Activated naive CD8-positive, alpha-beta T cell (primary cell): Measurements from ENCODE around the gene TRIP4.

Experiments
- H3K27ac Mint-ChIP-seq: one replicate; pipeline ENCODE4 v1.8.0; 2021; ENCODE audit warnings: mixed read lengths
- H3K27me3 Mint-ChIP-seq: one replicate; pipeline ENCODE4 v1.8.0; 2021; ENCODE audit warnings: mixed read lengths
- H3K36me3 Mint-ChIP-seq: one replicate; pipeline ENCODE4 v1.8.0; 2021; ENCODE audit warnings: mixed read lengths
- H3K4me1 Mint-ChIP-seq: one replicate; pipeline ENCODE4 v1.8.0; 2021; ENCODE audit warnings: low read depth, mixed read lengths
- H3K4me3 Mint-ChIP-seq: one replicate; pipeline ENCODE4 v1.8.0; 2021; ENCODE audit warnings: mild to moderate bottlenecking, mixed read lengths
- H3K9me3 Mint-ChIP-seq: one replicate; pipeline ENCODE4 v1.8.0; 2021; ENCODE audit warnings: low read depth, mixed read lengths

TRIP4 gene

GRCh38 chr15:64422697-64423096 lies 35.1 kb downstream of the TRIP4 start:
- H3K27ac Mint-ChIP-seq, result no peak overlapping the region
- H3K36me3 Mint-ChIP-seq, result peaks cover 6% of the 10 kb centered on the region
- H3K4me3 Mint-ChIP-seq, result no peak overlapping the region
- no peaks in the 10 kb centered on the region for H3K9me3 Mint-ChIP-seq
- no peaks in the 10 kb centered on the region for H3K27me3 Mint-ChIP-seq
- peaks cover 14% of the 10 kb centered on the region for H3K4me1 Mint-ChIP-seq

- H3K27ac Mint-ChIP-seq, result no peak overlapping the region
Observed at GRCh38 chr15:64423970-64424369, 36.3 kb downstream of the TRIP4 start.

GRCh38 chr15:64425221-64425620 lies 37.6 kb downstream of the TRIP4 start:
- H3K27me3 Mint-ChIP-seq, result no peaks in the 10 kb centered on the region
- peak overlapping the region; percentile 64 for H3K27ac Mint-ChIP-seq
- H3K4me3 Mint-ChIP-seq, result no peak overlapping the region
- H3K9me3 Mint-ChIP-seq, result no peaks in the 10 kb centered on the region
- peaks cover 3% of the 10 kb centered on the region for H3K36me3 Mint-ChIP-seq
- H3K4me1 Mint-ChIP-seq, result peaks cover 33% of the 10 kb centered on the region

More at GRCh38 chr15:64423970-64424369, 36.3 kb downstream of the TRIP4 start:
- Mint-ChIP-seq H3K36me3 (peaks cover 3% of the 10 kb centered on the region), H3K4me1 (peaks cover 22% of the 10 kb centered on the region), H3K4me3 (no peak overlapping the region), H3K27me3 (no peaks in the 10 kb centered on the region), H3K9me3 (no peaks in the 10 kb centered on the region)

- no peaks in the 10 kb centered on the region for H3K9me3 Mint-ChIP-seq
- H3K27ac Mint-ChIP-seq, result peak overlapping the region; percentile 78
- H3K4me3 Mint-ChIP-seq, result peak overlapping the region; percentile 17
- H3K27me3 Mint-ChIP-seq, result no peaks in the 10 kb centered on the region
- H3K4me1 Mint-ChIP-seq, result peaks cover 44% of the 10 kb centered on the region
- peaks cover 5% of the 10 kb centered on the region for H3K36me3 Mint-ChIP-seq
Observed at GRCh38 chr15:64426845-64427465, 39.3 kb downstream of the TRIP4 start.

GRCh38 chr15:64429448-64429847 lies 41.8 kb downstream of the TRIP4 start:
- peaks cover 5% of the 10 kb centered on the region for H3K36me3 Mint-ChIP-seq
- no peaks in the 10 kb centered on the region for H3K9me3 Mint-ChIP-seq
- peak overlapping the region; percentile 92 for H3K27ac Mint-ChIP-seq
- H3K27me3 Mint-ChIP-seq, result no peaks in the 10 kb centered on the region
- H3K4me3 Mint-ChIP-seq, result peak overlapping the region; percentile 77
- peaks cover 45% of the 10 kb centered on the region for H3K4me1 Mint-ChIP-seq

GRCh38 chr15:64430000-64430735 lies 42.5 kb downstream of the TRIP4 start:
- Mint-ChIP-seq H3K36me3 (peaks cover 5% of the 10 kb centered on the region), H3K9me3 (no peaks in the 10 kb centered on the region), H3K4me3 (peak overlapping the region; percentile 77), H3K4me1 (peaks cover 46% of the 10 kb centered on the region), H3K27ac (peak overlapping the region; percentile 92), H3K27me3 (no peaks in the 10 kb centered on the region)

- H3K4me1 Mint-ChIP-seq, result peaks cover 45% of the 10 kb centered on the region
- no peaks in the 10 kb centered on the region for H3K9me3 Mint-ChIP-seq
- no peaks in the 10 kb centered on the region for H3K27me3 Mint-ChIP-seq
- peaks cover 11% of the 10 kb centered on the region for H3K36me3 Mint-ChIP-seq
- H3K4me3 Mint-ChIP-seq, result peak overlapping the region; percentile 24
- peak overlapping the region; percentile 78 for H3K27ac Mint-ChIP-seq
Observed at GRCh38 chr15:64437982-64438381, 50.3 kb downstream of the TRIP4 start.

GRCh38 chr15:64438653-64439447 lies 51.2 kb downstream of the TRIP4 start:
- Mint-ChIP-seq H3K9me3 (no peaks in the 10 kb centered on the region), H3K4me3 (peak overlapping the region; percentile 51), H3K27me3 (no peaks in the 10 kb centered on the region), H3K27ac (peak overlapping the region; percentile 78), H3K4me1 (peaks cover 54% of the 10 kb centered on the region), H3K36me3 (peaks cover 13% of the 10 kb centered on the region)

- peak overlapping the region; percentile 97 for H3K27ac Mint-ChIP-seq
- H3K36me3 Mint-ChIP-seq, result peaks cover 10% of the 10 kb centered on the region
- no peaks in the 10 kb centered on the region for H3K9me3 Mint-ChIP-seq
- peaks cover 67% of the 10 kb centered on the region for H3K4me1 Mint-ChIP-seq
- H3K27me3 Mint-ChIP-seq, result no peaks in the 10 kb centered on the region
- peak overlapping the region; percentile 15 for H3K4me3 Mint-ChIP-seq
Observed at GRCh38 chr15:64441852-64442251, 54.2 kb downstream of the TRIP4 start.

GRCh38 chr15:64443016-64443415 lies 55.4 kb downstream of the TRIP4 start:
- peak overlapping the region; percentile 83 for H3K4me3 Mint-ChIP-seq
- H3K27me3 Mint-ChIP-seq, result no peaks in the 10 kb centered on the region
- H3K36me3 Mint-ChIP-seq, result peaks cover 15% of the 10 kb centered on the region
- H3K27ac Mint-ChIP-seq, result peak overlapping the region; percentile 97
- no peaks in the 10 kb centered on the region for H3K9me3 Mint-ChIP-seq
- H3K4me1 Mint-ChIP-seq, result peaks cover 69% of the 10 kb centered on the region

GRCh38 chr15:64443747-64444621 lies 56.3 kb downstream of the TRIP4 start:
- Mint-ChIP-seq H3K9me3 (no peaks in the 10 kb centered on the region), H3K36me3 (peaks cover 16% of the 10 kb centered on the region), H3K4me1 (peaks cover 66% of the 10 kb centered on the region), H3K27me3 (no peaks in the 10 kb centered on the region), H3K27ac (peak overlapping the region; percentile 97), H3K4me3 (peak overlapping the region; percentile 83)

GRCh38 chr15:64444836-64445235 lies 57.2 kb downstream of the TRIP4 start:
- Mint-ChIP-seq H3K9me3 (no peaks in the 10 kb centered on the region), H3K36me3 (peaks cover 16% of the 10 kb centered on the region), H3K27me3 (no peaks in the 10 kb centered on the region), H3K27ac (peak overlapping the region; percentile 97), H3K4me1 (peaks cover 65% of the 10 kb centered on the region), H3K4me3 (peak overlapping the region; percentile 83)

- H3K4me3 Mint-ChIP-seq, result peak overlapping the region; percentile 69
- H3K4me1 Mint-ChIP-seq, result peaks cover 63% of the 10 kb centered on the region
- H3K27ac Mint-ChIP-seq, result peak overlapping the region; percentile 88
- peaks cover 9% of the 10 kb centered on the region for H3K36me3 Mint-ChIP-seq
- H3K9me3 Mint-ChIP-seq, result no peaks in the 10 kb centered on the region
- H3K27me3 Mint-ChIP-seq, result no peaks in the 10 kb centered on the region
Observed at GRCh38 chr15:64447536-64448315, 60.1 kb downstream of the TRIP4 start.
